Right lung (tissue), 5 donors: ENCODE data around the gene C20orf173. TPM values are rescaled to one million over a fixed set of nuclear protein-coding genes. Genes with fewer than 3 reads are reported as not detected.

Source experiments
- polyA plus RNA-seq, 5 donors: library from polyadenylated mRNA; unstranded; fragments of 120-200 nt; gene quantifications; one replicate each; pipeline versions ENCODE4 v1.2.1 to v1.2.3, GENCODE V29; 2013; ENCODE audit warnings: inconsistent platforms in 1 of 5, low replicate concordance in 1 of 5; ENCODE audit not compliant: insufficient read length in 5 of 5, insufficient read depth in 1 of 5

C20orf173 gene
- polyA plus RNA-seq, 5 donors: not detected

Other genes starting within 250 kb of the C20orf173 start
- 100 to 1,000 TPM in 2 of 5 donors, 10 to 100 TPM in 3; 90.8 to 128 (median 98.9) TPM for gene EIF6, start 244.9 kb downstream of the C20orf173 start, polyA plus RNA-seq
- under 1 TPM in 1 of 5 donors, not detected in 4; 0.05 TPM for gene FAM83C, start 237.2 kb downstream of the C20orf173 start, polyA plus RNA-seq
- 10 to 100 TPM; 52.7 to 61.4 (median 55.0) TPM for gene UQCC1, start 117.7 kb downstream of the C20orf173 start, polyA plus RNA-seq
- under 1 TPM; 0.50 to 0.94 (median 0.72) TPM for gene GDF5, start 91.4 kb downstream of the C20orf173 start, polyA plus RNA-seq
- 10 to 100 TPM; 49.0 to 68.7 (median 63.3) TPM for gene CEP250, start 74.1 kb downstream of the C20orf173 start, polyA plus RNA-seq
- 100 to 1,000 TPM; 300 to 394 (median 370) TPM for gene ERGIC3, start 12.4 kb upstream of the C20orf173 start, polyA plus RNA-seq
- gene SPAG4, start 86.2 kb upstream of the C20orf173 start, polyA plus RNA-seq: 1 to 10 TPM in 4 of 5 donors, under 1 TPM in 1; 0.76 to 2.1 (median 1.9) TPM
- 100 to 1,000 TPM; 140 to 259 (median 202) TPM for gene CPNE1, start 135.2 kb upstream of the C20orf173 start, polyA plus RNA-seq
- gene RBM12, start 135.2 kb upstream of the C20orf173 start, polyA plus RNA-seq: 100 to 1,000 TPM in 2 of 5 donors, 10 to 100 TPM in 3; 70.9 to 106 (median 88.4) TPM
- gene NFS1, start 169.7 kb upstream of the C20orf173 start, polyA plus RNA-seq: 10 to 100 TPM; 18.6 to 20.1 (median 19.3) TPM
- gene ROMO1, start 169.8 kb upstream of the C20orf173 start, polyA plus RNA-seq: 100 to 1,000 TPM in 1 of 5 donors, 10 to 100 TPM in 4; 41.5 to 115 (median 62.7) TPM
- 100 to 1,000 TPM; 502 to 797 (median 733) TPM for gene RBM39, start 212.6 kb upstream of the C20orf173 start, polyA plus RNA-seq
- gene PHF20, start 242.4 kb upstream of the C20orf173 start, polyA plus RNA-seq: 10 to 100 TPM; 31.2 to 52.6 (median 41.9) TPM